Keratinocyte (primary cell): ENCODE results near the gene WASF3. TPM values are rescaled to one million over a fixed set of nuclear protein-coding genes. Genes with fewer than 3 reads are reported as not detected.

Experiments used
- DNase-seq: peaks from one replicate; pipeline ENCODE4 v3.0.0-alpha.2; 2011; ENCODE audit warnings: low read depth, missing footprints, low spot score
- FAIRE-seq: peaks from 2 replicates; lab custom pipeline; 2011; peaks lifted over from hg19 to GRCh38; lab: Jason Lieb, UNC
- H2AFZ ChIP-seq: 2 replicates; pipeline ENCODE4 v1.6.0; 2012; ENCODE audit warnings: low read length, control low read depth, inconsistent platforms; ENCODE audit not compliant: control insufficient read depth
- H3K27ac ChIP-seq: 2 replicates; pipeline ENCODE4 v1.5.1; 2011; ENCODE audit warnings: low read length; ENCODE audit not compliant: control insufficient read depth, insufficient read depth
- H3K27me3 ChIP-seq: 3 replicates; pipeline ENCODE4 v1.6.0; 2011; ENCODE audit warnings: low read length; ENCODE audit not compliant: control insufficient read depth, insufficient read depth; ENCODE audit errors: extremely low read depth
- H3K36me3 ChIP-seq, 2 experiments: 2 replicates in 1 of 2; 3 replicates in 1 of 2; pipeline ENCODE4 v1.5.1; 2011; ENCODE audit warnings: low read length in 2 of 2, mild to moderate bottlenecking in 1 of 2; ENCODE audit not compliant: control insufficient read depth in 2 of 2, insufficient read depth in 2 of 2; ENCODE audit errors: extremely low read depth in 1 of 2
- H3K4me1 ChIP-seq: 3 replicates; pipeline ENCODE4 v1.5.1; 2011; ENCODE audit warnings: low read length; ENCODE audit not compliant: control insufficient read depth, insufficient read depth; ENCODE audit errors: extremely low read depth
- H3K4me2 ChIP-seq: 3 replicates; pipeline ENCODE4 v1.6.0; 2011; ENCODE audit warnings: low read depth, low read length; ENCODE audit not compliant: control insufficient read depth, insufficient read depth; ENCODE audit errors: extremely low read depth
- H3K4me3 ChIP-seq, 3 experiments: fragments of 200-600 bp in 1 of 3; sonication (generic) in 1 of 3; 2 replicates in 2 of 3; 3 replicates in 1 of 3; pipeline ENCODE4 v1.5.1; 2011 to 2016; ENCODE audit warnings: low read length in 3 of 3, mild to moderate bottlenecking in 3 of 3, control low read depth in 2 of 3, inconsistent platforms in 1 of 3, low read depth in 1 of 3, mixed read lengths in 1 of 3, mixed run types in 1 of 3, moderate library complexity in 1 of 3; ENCODE audit not compliant: control insufficient read depth in 2 of 3, insufficient read depth in 2 of 3; ENCODE audit errors: extremely low read depth in 1 of 3
- H3K79me2 ChIP-seq: 2 replicates; pipeline ENCODE4 v1.6.0; 2012; ENCODE audit warnings: low read length; ENCODE audit not compliant: control insufficient read depth, insufficient read depth
- H3K9ac ChIP-seq: 3 replicates; pipeline ENCODE4 v1.6.0; 2011; ENCODE audit warnings: low read length; ENCODE audit not compliant: control insufficient read depth, insufficient read depth; ENCODE audit errors: extremely low read depth
- H3K9me1 ChIP-seq: 3 replicates; pipeline ENCODE4 v1.6.0; 2011; ENCODE audit warnings: low read length; ENCODE audit not compliant: control insufficient read depth, insufficient read depth; ENCODE audit errors: extremely low read depth
- H3K9me3 ChIP-seq: 2 replicates; pipeline ENCODE4 v1.5.1; 2012; ENCODE audit warnings: low read depth, low read length; ENCODE audit not compliant: control insufficient read depth
- H4K20me1 ChIP-seq: 3 replicates; pipeline ENCODE4 v1.6.0; 2011; ENCODE audit warnings: low read length; ENCODE audit not compliant: control insufficient read depth, insufficient read depth; ENCODE audit errors: extremely low read depth
- CTCF ChIP-seq, 3 experiments: IDR thresholded peaks in 1 of 3; conservative IDR thresholded peaks in 1 of 3; optimal IDR thresholded peaks in 1 of 3; 2 replicates in 2 of 3; 3 replicates in 1 of 3; pipeline versions ENCODE3 to v1.5.1; 2011; ENCODE audit warnings: low read length in 3 of 3, mild to moderate bottlenecking in 3 of 3, moderate library complexity in 2 of 3, control low read depth in 1 of 3, inconsistent platforms in 1 of 3; ENCODE audit not compliant: insufficient read depth in 2 of 3; ENCODE audit errors: extremely low read depth in 1 of 3
- EZH2 ChIP-seq: IDR thresholded peaks from one replicate; pipeline ENCODE4 v1.6.1; 2012; ENCODE audit warnings: inconsistent platforms, mild to moderate bottlenecking, low read length, moderate library complexity
- dilution Hi-C: fragments of 300-500 bp; cut with MboI; formaldehyde crosslinking; loops from one replicate; pipeline ENCODE4 v1.7.0; 2020; ENCODE audit warnings: low sequenced_read_pairs; ENCODE audit not compliant: extremely low pct_ligation_motif_present
- polyA plus RNA-seq, 5 experiments: library from polyadenylated mRNA; depleted of rRNA in 3 of 5; stranded (reverse) in 3 of 5; stranded (forward) in 1 of 5; unstranded in 1 of 5; fragments of >200 nt; gene quantifications; 1 replicate in 1 of 5; 2 replicates in 3 of 5; 3 replicates in 1 of 5; pipeline versions ENCODE4 v1.2.1 to v1.2.3, GENCODE V29; 2011 to 2012; ENCODE audit warnings: missing spikeins in 2 of 5, low read depth in 1 of 5, low replicate concordance in 1 of 5

WASF3 gene
- polyA plus RNA-seq, 1 donor (not counting 4 experiments of a cell fraction or from before 2014, with no cell fraction given) = 6.3 TPM

GRCh38 chr13:26509491-26509890 is 48.0 kb upstream of the WASF3 start:
- Histone ChIP-seq H4K20me1 (no peaks in the 10 kb centered on the region), H3K4me2 (no peak overlapping the region), H3K79me2 (no peaks in the 10 kb centered on the region), H3K4me1 (no peaks in the 10 kb centered on the region), H3K4me3 (no peak overlapping the region), H3K36me3 (no peaks in the 10 kb centered on the region), H3K9me1 (no peaks in the 10 kb centered on the region), H3K9me3 (no peaks in the 10 kb centered on the region), H3K9ac (no peak overlapping the region), H2AFZ (no peak overlapping the region), H3K27me3 (no peaks in the 10 kb centered on the region), H3K27ac (no peak overlapping the region)
- DNase-seq (no peak), FAIRE-seq (no peak)
- no peak for TF ChIP-seq CTCF (optimal IDR thresholded peaks at IDR 0.05 in 1 of 3, IDR thresholded peaks at IDR 0.05 in 1 of 3, conservative IDR thresholded peaks at IDR 0.05 in 1 of 3; ENCODE audit: extremely low read depth in 1 of 3, insufficient read depth in 2 of 3, low read length in 3 of 3)
- TF ChIP-seq EZH2 = no peak
- dilution Hi-C loops = no loop called here

- Histone ChIP-seq H4K20me1 (no peaks in the 10 kb centered on the region), H2AFZ (no peak overlapping the region), H3K9ac (no peak overlapping the region), H3K79me2 (no peaks in the 10 kb centered on the region), H3K36me3 (no peaks in the 10 kb centered on the region), H3K4me1 (no peaks in the 10 kb centered on the region), H3K9me3 (no peaks in the 10 kb centered on the region), H3K9me1 (no peaks in the 10 kb centered on the region), H3K4me3 (no peak overlapping the region), H3K27me3 (peaks cover 9% of the 10 kb centered on the region), H3K27ac (no peak overlapping the region), H3K4me2 (no peak overlapping the region)
- DNase-seq (no peak), FAIRE-seq (no peak)
- dilution Hi-C loops = no loop called here
- no peak for TF ChIP-seq CTCF (optimal IDR thresholded peaks at IDR 0.05 in 1 of 3, IDR thresholded peaks at IDR 0.05 in 1 of 3, conservative IDR thresholded peaks at IDR 0.05 in 1 of 3; ENCODE audit: extremely low read depth in 1 of 3, insufficient read depth in 2 of 3, low read length in 3 of 3)
Observed at GRCh38 chr13:26513931-26514330, 43.6 kb upstream of the WASF3 start.
